ENCODE measurements around the gene KRTAP5-1. TPM values are rescaled to one million over a fixed set of nuclear protein-coding genes. Genes with fewer than 3 reads are reported as not detected.

Gene KRTAP5-1
- total RNA-seq, 2 donors from 2014 or later = not detected

Other genes with a start within 250 kb of the KRTAP5-1 start
- 1 to 10 TPM in 1 of 2 donors, not detected in 1; 1.2 TPM for gene BRSK2, start 195.3 kb downstream of the KRTAP5-1 start, total RNA-seq
- gene MOB2, start 98.5 kb downstream of the KRTAP5-1 start, total RNA-seq = 10 to 100 TPM; 31.4 to 87.7 TPM
- gene DUSP8, start 13.0 kb downstream of the KRTAP5-1 start, total RNA-seq = 1 to 10 TPM; 3.7 to 7.6 TPM
- gene KRTAP5-2, start 13.0 kb upstream of the KRTAP5-1 start, total RNA-seq = not detected
- not detected for gene KRTAP5-3, start 23.2 kb upstream of the KRTAP5-1 start, total RNA-seq
- gene KRTAP5-4, start 36.9 kb upstream of the KRTAP5-1 start, total RNA-seq = not detected
- not detected for gene KRTAP5-5, start 44.5 kb upstream of the KRTAP5-1 start, total RNA-seq
- gene KRTAP5-6, start 111.9 kb upstream of the KRTAP5-1 start, total RNA-seq = not detected
- gene IFITM10, start 165.3 kb upstream of the KRTAP5-1 start, total RNA-seq = 10 to 100 TPM; 27.2 to 28.6 TPM
- gene CTSD, start 178.6 kb upstream of the KRTAP5-1 start, total RNA-seq = 1,000 to 10,000 TPM in 1 of 2 donors, 100 to 1,000 TPM in 1; 427 to 1,049 TPM
- gene SYT8, start 249.7 kb upstream of the KRTAP5-1 start, total RNA-seq = 1 to 10 TPM; 3.4 to 3.6 TPM

Data from thoracic aorta (tissue), 2 donors.